ENCODE data around the gene TAS2R5. TPM values are rescaled to one million over a fixed set of nuclear protein-coding genes. Genes with fewer than 3 reads are reported as not detected.
"Not testable (repeated sequence)": the region's sequence is repeated elsewhere in the genome, so short reads cannot be mapped to it uniquely, and the experiment has no call there.

TAS2R5 gene, protein sequence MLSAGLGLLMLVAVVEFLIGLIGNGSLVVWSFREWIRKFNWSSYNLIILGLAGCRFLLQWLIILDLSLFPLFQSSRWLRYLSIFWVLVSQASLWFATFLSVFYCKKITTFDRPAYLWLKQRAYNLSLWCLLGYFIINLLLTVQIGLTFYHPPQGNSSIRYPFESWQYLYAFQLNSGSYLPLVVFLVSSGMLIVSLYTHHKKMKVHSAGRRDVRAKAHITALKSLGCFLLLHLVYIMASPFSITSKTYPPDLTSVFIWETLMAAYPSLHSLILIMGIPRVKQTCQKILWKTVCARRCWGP
- total RNA-seq: not detected
- long read RNA-seq: 0 reads

DNA sequence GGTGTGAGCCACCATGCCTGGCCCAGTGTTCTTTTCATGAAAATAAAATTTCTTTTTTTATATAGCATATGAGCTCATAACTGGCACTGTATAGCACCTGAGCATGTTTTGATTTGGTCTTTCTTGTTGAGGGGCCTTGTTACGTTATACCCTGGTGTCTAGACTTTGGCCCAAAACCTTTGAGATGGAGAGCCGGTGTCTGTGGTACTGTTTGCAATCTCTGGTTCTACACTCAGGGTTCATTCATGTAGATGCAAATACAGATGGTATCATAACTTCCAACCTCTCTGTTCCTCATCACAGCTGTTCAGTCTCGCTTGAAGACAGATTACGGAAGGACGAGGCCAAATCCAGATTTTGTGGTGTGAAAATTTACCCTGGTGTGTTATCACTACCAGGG, at the start of gene TAS2R5:
Gene TAS2R5, plus strand, starts transcription at position 301 of the 400 bp plus-strand sequence. CDS start 145 bp downstream, outside the sequence.
- no peak for ATAC-seq
- no peak for DNase-seq
- intact Hi-C loops (cut with micrococcal nuclease): loop anchor here (10.0 kb wide), 1 partner anchor 135 kb away; no protein-coding TSS in a partner anchor

DNA sequence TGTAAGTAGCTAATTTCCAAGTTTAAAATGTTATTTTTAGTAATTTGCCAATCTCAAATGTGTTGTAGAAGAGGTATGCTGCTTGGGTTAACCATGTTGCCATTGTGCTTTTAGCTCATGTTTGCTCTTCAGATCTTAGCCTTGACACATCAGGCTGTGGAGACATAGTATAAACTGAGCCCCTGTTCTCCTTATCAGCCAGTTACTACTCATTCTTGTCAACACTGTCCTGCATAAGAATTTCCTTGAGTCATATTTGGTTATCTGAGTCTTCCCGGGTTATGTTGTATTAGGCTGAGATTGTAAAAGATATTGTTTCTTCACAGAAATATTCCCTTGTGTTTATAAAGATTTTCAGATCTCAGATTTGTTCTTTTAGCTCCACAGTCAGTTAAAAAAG, 47.8 kb upstream of the TAS2R5 start:
- DNase-seq (no peak), ATAC-seq (no peak)
- intact Hi-C loops (cut with micrococcal nuclease): no loop called here

DNA sequence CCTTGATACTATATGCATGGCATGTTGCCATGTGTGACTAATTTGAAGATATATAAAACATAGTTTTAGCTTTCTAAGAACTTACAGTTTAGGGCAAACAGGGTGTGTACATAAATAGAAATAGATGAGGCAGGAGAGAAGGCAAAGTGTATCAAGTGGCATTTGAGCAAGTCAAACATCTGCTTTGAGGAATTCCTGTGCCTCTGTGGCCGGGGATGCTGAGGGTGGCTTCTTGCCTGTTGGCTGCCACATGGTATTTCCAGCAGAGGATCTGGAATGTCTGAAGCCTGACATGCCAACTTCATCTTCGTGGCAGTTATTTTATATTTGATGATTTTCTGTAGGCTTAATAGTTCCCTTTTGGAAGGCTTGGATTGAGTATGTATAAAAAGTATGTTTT, 45.9 kb upstream of the TAS2R5 start:
- no peak for ATAC-seq
- intact Hi-C loops (cut with micrococcal nuclease): no loop called here
- DNase-seq: no peak

DNA sequence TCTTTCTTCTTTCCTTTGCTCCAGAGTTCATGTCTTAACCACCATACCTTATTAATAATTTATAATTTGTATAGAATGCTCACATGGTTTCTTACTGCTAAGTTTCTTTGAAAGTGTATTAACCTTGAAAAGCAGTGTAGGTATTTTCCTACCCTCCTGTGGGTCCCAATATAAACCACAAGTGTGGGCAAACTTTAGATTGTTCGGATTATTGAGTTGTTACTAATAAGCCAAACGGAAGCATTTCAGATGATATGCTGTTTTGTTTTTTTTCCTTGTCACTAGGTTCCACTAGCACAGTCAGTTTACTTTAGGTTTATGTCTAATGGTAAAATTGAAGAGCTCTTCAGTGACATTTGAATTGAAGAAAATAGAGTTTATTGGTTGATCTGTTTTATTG, 41.6 kb upstream of the TAS2R5 start:
- no peak for DNase-seq
- no peak for ATAC-seq
- intact Hi-C loops (cut with micrococcal nuclease): no loop called here

DNA sequence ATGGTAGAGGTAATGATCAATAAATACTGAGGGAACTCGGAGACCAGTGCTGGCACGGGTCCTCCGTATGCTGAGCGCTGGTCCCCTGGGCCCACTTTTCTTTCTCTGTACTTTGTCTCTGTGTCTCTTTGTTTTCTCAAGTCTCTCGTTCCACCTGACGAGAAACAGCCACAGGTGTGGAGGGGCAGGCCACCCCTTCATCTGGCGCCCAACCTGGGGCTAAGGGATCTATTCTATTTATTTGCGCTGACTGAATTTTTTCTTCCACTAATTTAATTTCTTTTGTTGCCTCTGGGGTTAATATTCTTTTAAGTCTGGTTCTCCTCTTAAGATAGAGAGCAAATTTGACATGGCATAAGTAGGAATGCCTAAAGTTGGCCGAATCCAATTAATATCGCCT, 38.1 kb upstream of the TAS2R5 start:
- not testable (repeated sequence) for ATAC-seq

DNA sequence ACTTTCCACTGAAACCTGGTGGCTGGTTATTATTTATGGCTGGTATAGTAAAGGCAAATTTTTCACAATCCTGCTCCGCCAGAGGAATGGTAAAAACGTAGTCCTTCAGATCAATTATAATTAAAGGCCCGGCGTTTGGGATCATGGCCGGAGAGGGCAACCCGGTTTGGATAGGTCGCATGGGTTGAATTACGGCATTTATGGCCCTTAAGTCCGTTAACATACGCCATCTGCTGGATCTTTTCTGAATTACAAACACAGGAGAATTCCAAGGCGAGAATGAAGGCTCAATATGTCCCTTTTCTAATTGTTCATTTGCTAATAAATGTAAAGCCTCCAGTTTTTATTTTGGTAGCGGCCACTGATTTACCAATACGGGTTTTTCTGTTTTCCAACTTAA, 37.4 kb upstream of the TAS2R5 start:
- DNase-seq (no peak), ATAC-seq (no peak)
- intact Hi-C loops (cut with micrococcal nuclease): no loop called here

More for the DNA sequence above, 38.1 kb upstream of the TAS2R5 start:
- intact Hi-C loops (cut with micrococcal nuclease); DNase-seq: not testable (repeated sequence)

DNA sequence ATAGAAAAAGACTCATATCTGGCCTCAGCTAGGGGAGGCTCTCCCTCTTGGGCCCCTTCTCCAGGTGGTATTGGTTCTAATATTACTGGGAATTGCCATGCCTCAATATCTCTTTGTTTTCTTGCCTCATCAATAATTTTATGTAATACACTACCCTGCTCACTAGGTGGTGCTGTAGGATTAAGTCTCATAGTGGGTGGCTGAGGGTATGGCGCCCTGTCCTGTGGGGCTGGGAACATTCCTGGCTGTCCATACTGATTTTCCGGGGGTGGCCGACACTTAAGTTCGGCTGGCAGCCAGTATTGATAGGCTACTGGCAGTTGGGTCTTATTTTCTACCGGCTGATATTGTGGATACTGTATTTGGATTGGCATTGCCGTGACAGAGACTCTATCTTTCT, 35.1 kb upstream of the TAS2R5 start:
- DNase-seq (no peak), ATAC-seq (no peak)
- intact Hi-C loops (cut with micrococcal nuclease): no loop called here

DNA sequence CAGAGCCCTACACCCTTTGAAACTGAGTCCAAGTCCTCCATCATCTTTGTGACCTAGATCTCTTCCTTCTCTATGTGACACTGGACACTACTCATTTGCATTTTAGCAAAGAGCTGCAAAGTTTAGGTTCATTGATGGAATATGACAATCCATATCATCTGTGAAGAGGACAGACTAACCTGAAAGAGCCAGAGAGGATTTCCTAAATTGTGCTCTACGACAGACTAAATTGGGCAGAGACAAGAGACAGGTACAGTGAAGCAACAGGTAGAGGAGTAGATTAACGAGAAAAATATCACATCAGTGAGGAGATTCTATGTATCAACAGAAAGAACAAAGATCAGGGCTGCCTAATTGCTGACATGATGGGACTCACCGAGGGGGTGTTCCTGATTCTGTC, 26.2 kb upstream of the TAS2R5 start, which contains the start of gene TAS2R3:
Gene TAS2R3, plus strand, starts transcription at position 301 of the 400 bp plus-strand sequence. Its CDS starts 62 bp downstream, at position 363.
- DNase-seq (no peak), ATAC-seq (no peak)
- intact Hi-C loops (cut with micrococcal nuclease): no loop called here

DNA sequence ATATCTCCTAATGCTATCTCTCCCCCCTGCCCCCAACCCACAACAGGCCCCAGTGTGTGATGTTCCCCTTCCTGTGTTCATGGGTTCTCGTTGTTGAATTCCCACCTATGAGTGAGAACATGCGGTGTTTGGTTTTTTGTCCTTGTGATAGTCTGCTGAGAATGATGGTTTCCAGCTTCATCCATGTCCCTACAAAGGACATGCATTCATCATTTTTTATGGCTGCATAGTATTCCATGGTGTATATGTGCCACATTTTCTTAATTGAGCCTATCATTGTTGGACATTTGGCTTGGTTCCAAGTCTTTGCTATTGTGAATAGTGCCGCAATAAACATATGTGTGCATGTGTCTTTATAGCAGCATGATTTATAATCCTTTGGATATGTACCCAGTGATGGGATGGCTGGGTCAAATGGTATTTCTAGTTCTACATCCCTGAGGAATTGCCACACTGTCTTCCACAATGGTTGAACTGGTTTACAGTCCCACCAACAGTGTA, 19.9 kb upstream of the TAS2R5 start:
- ATAC-seq; intact Hi-C loops (cut with micrococcal nuclease); DNase-seq: not testable (repeated sequence)

DNA sequence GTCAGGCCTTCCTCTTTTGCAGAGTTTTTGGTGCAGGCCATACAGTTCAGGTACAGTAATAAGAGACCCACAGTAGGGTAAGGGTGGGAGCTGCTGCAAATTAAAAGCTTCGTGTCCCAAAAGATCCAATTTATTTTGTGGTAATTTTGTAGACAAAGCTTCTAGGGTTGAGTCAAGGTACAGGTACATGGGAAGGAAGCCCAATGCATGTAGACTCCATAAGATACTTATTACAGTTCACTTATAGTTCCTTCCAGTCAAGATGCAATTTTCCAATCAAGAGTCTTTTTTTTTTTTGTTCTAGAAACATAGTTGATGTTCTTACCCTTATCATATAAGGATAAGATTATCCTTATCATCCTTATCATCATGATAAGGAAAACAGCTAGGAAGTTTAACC, 13.6 kb upstream of the TAS2R5 start, which contains the start of gene TAS2R4:
Gene TAS2R4, plus strand, starts transcription at position 301 of the 400 bp plus-strand sequence. CDS start 1,815 bp downstream, outside the sequence.
- intact Hi-C loops (cut with micrococcal nuclease): no loop called here
- ATAC-seq: no peak
- DNase-seq: no peak

DNA sequence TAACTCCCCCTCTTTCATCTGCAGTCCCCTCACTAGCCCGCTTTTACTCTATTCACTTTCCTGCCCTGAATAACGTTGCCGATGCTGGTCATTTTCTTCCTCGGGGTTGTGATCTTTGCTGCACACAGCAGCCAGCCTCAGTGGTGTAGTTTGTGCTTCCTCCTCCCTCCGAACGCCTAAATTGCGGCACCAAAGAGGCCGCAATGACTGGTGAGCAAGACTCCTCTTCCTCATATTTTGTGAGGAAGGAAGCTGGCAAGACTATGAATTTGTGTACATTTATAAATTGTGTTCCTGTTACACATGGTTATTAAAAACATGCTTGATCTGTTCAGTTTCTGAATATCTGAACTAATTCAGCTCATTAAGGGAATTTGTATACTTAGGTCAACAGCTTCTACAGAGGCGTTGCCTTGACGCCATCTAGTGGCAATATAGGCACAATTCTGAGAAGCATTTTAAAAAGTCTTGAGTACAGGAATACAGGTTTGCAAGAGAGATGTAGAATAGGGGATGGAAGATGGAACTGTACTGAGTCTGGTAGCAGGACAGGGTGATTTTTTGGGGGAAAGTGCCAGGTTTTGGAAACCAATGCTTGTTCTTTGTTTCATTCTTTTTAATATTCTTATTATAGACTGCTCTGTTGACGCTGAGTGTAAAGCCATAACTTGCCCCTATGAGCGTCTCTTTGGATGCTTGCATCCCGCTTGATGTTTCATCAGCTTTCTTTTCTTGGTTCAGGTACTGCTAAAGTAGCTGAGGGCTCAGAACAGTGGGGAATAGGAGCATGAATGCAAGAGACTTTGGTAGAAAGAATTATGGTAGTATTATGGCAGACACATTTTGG, 4.1 kb upstream of the TAS2R5 start:
- ATAC-seq: peak; percentile 41

DNA sequence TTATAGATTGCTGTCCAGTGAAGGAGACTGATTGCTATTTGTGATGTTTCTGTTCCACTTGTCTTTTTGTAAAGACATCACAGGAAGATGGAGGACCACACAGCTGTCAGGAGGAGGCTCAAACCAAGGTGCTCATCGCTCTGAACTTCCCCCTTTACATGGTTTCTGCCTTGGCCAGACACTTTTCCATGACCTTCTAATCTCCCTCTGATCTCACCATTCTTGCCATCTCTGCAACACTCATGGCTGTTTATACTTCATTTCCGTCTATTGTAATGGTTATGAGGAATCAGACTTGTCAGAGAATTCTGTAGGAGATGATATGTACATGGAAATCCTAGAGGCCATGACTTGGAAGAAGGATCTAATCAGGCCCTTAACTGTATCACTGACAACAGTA, 1.7 kb upstream of the TAS2R5 start:
- ATAC-seq: no peak
- DNase-seq: no peak
- intact Hi-C loops (cut with micrococcal nuclease): loop anchor here (10.0 kb wide), 1 partner anchor 133 kb away; no protein-coding TSS in a partner anchor

More for the DNA sequence above, 4.1 kb upstream of the TAS2R5 start:
- DNase-seq: no peak
- intact Hi-C loops (cut with micrococcal nuclease): loop anchor here (10.0 kb wide), 1 partner anchor 131 kb away; no protein-coding TSS in a partner anchor

DNA sequence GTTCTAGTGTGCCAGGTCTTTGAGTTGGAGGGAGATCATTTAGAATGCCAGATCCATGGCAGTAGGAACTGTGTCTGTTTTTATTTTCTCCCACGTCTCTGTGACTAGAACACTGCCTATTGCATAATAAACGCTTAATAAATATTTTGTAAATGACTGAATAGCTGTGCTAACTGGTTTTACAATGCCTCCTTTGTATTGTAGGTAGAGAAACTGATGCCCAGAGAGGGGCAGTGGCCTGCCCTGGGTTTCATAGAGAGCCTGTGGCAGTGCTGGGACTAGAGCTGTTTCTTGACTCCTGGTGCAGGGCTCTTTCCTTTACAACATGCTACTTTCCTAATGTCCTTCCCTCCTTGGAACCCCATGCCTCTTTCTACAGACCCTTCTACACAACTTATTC, 2.5 kb downstream of the TAS2R5 start:
- ATAC-seq: no peak
- intact Hi-C loops (cut with micrococcal nuclease): no loop called here
- DNase-seq: no peak

DNA sequence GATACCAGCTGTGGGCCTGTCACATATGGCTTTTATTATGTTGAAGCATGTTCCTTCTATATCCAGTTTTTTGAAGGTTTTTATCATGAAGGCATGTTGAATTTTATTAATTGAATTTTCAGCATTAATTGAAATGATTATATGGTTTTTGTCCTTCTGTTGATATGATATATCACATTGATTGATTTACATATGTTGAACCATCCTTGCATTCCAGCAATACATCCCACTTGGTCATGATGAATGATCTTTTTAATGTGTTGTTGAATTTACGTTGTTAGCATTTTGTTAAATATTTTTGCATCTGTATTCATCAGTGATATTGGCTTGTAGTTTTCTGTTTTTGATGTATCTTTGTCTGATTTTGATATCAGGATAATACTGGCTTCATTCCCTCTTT, 30.1 kb downstream of the TAS2R5 start:
- ATAC-seq (no peak), DNase-seq (no peak)
- intact Hi-C loops (cut with micrococcal nuclease): no loop called here

DNA sequence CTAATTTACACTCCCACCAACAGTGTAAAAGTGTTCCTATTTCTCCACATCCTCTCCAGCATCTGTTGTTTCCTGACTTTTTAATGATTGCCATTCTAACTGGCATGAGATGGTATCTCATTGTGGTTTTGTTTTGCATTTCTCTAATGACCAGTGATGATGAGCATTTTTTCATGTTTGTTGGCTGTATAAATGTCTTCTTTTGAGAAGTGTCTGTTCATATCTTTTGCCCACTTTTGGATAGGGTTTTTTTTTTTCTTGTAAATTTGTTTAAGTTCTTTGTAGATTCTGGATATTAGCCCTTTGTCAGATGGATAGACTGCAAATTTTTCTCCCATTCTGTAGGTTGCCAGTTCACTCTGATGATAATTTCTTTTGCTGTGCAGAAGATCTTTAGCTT, 32.4 kb downstream of the TAS2R5 start:
- ATAC-seq; intact Hi-C loops (cut with micrococcal nuclease); DNase-seq: not testable (repeated sequence)

DNA sequence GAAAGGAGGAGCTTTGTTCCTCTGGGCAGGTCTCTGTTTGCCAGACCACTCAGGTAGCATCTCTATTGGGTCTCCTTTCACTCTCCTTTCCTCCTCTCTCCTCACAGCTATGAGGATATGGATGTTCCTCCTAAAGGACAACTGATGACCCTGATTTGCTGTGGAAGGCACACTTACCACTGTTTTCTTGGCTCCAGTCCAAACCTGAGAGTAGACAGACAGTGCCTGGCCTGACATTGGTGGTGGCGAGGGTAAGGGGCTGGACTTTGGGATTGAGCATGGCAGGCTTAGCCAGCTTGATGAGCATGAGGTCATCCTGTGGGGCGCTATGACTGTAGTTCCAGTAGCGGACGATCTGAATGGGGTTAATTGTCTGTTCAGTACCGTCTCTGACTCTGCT, 47.7 kb downstream of the TAS2R5 start:
- DNase-seq: no peak
- intact Hi-C loops (cut with micrococcal nuclease): no loop called here
- ATAC-seq: no peak

DNA sequence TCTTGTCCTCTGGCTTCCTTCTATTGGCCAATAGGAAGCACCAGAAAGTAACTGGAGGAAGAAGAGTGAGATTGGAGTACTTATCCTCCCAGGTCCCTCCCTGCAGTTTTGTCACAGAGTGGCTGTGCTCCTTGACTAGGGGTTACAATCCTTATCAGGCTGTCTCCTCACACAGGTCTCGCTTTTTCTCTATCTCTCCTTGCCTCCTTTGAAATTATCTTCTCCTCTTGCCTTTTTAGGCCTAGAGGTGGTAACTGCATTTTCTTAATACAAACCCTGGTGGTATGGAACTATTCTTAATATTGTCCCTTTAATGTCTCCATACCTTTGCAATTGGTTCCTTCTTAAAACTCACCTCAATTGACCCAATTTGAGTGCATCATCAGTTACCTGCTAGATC, 48.6 kb downstream of the TAS2R5 start:
- no peak for DNase-seq
- intact Hi-C loops (cut with micrococcal nuclease): no loop called here
- ATAC-seq: no peak

DNA sequence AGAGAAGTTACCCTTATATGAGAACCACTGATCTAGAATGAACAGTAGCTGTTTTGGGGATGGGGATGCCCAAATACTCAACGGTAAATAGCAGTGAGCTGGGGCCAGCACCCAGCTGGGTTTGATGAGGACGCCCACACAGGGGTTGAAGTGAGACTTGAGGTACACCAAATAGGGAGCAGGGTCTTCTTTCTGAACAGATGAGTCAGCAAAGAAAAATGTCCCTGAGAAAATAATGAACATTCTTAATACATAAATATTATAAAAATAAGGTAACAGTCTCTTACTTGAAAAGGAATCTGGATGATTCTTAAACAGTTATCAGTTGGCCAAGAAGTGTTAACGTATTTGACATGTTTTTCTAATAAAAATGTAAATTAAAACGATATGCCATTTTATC, 49.2 kb downstream of the TAS2R5 start:
- ATAC-seq (no peak), DNase-seq (no peak)
- intact Hi-C loops (cut with micrococcal nuclease): no loop called here

DNA sequence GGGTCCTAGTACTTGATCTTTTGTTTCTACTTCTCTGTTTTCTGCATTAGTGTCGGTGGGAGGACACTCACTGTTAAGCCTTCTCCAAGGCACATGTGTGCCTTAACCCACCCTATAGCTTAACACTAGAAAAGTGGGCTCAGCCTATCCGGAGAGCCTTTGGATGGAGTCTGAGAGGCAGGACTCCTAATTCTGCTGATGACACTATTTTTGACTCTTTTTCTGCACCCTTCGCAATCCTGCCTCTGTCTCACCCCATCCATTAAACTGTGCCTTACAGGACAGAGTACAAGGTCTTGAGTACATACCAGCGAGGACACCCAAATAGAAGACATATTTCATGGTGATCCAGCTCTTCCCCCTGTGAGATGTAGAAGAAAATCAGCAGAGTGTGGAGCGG, 50.7 kb downstream of the TAS2R5 start:
- ATAC-seq (no peak), DNase-seq (no peak)
- intact Hi-C loops (cut with micrococcal nuclease): no loop called here
